GM20431 (cell line): ENCODE results near the gene OTOS.

Source experiments
- in situ Hi-C: fragments of 300-500 bp; cut with MseI, MboI; formaldehyde crosslinking; loops from one replicate; pipeline ENCODE4 v1.15.0; 2020; ENCODE audit warnings: low sequenced_read_pairs; ENCODE audit not compliant: unreplicated experiment

Gene OTOS

DNA sequence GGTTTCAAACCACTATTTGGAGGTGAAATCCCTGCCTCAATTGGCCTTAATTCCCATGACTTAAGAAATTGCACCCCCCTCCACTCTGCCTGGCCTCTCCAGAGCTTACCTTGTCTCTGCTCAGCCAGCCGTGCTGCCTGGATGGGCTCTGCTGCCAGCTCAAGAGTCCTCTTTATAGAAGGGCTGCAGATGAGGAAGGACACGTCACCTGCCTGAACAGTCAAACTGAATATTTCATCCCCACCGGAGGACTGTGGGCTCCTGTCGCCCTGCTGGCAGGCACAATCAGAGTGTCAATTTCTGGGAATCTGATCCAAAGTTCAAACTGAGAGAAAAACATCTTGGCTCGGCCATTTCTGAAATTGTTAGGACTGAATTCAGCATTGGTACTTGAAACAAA is at the start of gene OTOS:
Gene OTOS (minus strand): TSS at position 148 of the 400 bp plus-strand sequence. CDS start 332 bp downstream, outside the sequence.
- in situ Hi-C loops: no loop called here

DNA sequence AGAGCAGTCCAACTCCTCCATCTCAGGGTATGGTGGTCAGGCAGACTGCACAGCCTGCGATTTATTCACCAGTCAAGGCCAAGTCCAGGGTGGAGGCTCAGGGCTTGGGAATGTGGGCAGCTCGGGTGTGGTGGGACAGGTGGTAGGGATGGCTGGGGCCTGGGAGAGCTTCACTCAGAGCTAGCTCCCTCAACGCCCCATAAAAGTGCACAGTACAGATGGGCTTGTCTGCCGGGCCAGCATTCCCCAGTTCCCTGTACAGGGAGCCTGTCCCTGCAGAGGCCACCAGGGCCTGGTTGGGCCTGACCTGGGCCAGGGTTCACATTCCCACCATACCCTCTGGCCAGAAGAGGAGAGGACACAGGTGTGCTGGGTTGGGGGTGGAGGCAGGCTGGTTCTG is 49.2 kb upstream of the OTOS start:
- in situ Hi-C loops: no loop called here

DNA sequence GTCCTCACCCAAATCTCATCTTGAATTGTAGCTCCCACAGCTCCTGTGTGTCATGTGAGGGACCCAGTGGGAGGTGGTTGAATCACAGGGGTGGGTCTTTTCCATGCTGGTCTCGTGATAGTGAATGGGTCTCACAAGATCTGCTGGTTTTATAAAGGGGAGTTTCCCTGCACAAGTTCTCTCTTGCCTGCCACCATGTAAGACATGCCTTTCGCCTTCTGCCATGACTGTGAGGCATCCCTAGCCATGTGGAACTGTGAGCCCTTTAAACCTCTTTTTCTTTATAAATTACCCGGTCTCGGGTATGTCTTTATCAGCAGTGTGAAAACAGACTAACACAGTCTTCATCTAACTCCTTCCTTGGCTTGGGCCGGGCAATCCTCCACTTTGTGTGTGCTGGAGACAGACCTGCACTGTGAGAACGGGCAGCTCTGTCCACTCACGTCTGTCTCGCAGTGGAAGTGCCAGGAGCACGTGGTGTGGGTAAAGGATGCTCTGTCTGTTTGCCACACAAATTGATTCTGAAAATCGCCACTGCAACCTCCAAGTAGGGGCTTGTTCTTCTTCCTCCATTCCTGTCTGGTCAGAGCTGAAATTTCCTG is 47.6 kb upstream of the OTOS start:
- in situ Hi-C loops: no loop called here

DNA sequence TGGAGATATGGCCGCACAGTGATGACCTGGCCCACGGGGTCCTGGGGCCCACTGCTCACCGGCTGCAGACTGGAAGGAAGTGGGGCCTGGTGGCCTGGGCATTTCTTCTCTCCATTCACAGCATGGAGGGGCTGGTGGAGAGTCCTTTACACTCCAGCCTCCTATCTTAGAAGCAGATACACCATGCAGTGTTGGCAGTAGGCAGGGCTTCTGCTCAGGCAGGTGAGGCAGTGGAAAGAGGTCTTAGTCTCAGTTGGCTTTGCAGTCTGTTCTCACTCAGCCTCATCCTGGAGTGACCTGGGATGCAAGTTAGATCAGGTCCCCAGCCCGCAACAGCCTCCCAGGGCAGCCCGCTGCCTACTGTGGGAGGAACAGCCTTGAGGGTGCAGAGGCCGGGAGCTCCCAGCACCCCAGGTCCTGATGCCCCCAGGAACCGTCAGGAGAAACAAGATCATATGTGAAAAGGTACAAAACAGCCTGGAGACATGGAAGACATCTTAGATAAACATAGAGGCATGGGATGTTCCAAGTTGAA is 45.8 kb upstream of the OTOS start:
- in situ Hi-C loops: no loop called here

DNA sequence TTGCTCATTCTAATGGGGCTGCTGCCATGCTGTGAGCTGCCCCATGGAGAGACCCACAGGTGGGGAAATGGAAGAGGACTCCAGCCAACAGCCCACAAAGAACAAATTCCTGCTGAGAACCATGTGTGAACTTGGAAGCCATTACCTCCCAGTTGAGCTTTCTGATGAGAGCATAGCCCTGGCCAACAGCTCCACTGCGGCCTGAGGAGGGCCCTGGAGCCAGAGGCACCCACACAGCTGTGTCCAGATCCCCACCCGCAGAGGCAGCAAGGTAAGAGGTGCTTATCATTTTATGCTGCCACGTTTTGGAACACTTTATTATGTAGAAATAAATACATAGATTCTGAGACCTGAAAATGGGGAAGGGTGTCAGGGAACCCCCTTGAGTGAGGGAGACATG is 44.2 kb upstream of the OTOS start:
- in situ Hi-C loops: no loop called here

DNA sequence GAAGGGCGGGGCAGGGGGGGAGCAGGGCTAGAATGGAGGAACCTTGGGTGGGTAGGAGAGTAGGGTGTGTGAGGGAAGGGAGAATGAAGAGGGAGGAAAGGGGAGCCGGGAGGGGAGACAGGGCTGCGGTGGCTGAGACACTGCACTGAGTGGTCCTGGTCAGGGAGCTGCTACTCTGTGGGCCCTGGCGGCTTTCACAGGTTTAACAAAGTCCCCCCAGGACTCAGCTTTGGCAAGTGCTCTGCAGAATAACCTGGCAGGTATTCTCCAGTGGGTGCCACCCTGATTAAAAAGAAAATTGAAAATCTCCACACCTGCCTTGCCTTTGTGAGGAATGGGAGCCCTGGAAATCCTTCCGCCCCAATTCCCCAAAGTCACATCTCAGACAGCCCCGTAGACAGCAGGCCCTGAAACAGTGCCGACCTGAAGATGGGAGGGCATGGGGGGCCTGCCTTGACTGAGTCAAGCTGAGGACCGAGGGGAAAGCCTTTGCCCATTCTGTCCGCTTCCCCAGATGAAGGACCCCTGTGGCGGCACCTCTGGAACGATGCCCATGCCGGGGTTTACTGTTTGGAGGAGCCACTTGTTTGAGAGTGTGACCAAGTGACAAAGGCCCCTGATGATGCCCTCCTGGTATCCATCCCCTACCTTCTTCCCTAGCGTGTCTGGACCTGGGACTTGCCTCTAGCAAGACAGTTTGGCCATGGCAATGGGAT is 43.6 kb upstream of the OTOS start:
- in situ Hi-C loops: no loop called here

DNA sequence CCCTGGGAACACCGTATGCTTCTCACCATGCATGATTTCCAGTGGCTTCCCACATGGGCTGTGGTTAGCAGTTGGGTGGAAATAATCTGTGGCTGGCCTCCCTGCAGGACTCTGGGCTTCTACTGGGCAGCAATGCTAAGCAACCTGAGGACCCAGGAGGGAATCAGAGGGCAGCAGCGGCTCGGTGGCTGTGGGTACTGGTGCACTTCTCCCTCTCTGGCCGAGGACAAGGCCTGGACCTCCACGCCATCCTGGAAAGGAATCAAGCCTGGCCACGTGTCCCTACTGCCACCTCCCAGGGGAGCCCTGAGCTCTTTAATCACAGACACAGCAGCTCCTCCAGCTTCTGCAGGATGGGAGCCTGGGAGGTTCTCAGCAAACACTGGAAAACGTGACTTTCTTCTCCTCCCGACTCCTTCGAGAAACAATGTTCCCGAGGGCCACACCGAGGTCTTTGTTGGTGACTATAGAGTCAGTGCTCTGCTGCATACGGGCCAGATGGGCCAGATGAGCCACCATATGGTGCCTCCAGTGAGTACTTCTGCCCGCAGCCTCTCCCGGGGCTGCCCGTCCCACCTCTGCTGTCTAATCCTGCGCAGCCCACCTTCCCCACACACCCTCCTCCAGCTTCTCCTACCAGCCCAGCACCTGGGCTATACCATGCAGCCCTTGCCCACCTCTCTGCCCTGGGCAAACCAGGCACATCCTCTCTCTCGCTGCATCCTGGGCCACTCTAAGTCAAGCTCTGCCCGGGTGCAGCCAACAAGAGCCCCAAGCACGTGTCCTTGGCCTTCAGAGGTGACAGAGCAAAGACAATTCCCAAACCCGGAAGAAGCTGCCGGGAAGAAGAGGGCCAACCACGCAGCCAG is 42.8 kb upstream of the OTOS start:
- in situ Hi-C loops: no loop called here

DNA sequence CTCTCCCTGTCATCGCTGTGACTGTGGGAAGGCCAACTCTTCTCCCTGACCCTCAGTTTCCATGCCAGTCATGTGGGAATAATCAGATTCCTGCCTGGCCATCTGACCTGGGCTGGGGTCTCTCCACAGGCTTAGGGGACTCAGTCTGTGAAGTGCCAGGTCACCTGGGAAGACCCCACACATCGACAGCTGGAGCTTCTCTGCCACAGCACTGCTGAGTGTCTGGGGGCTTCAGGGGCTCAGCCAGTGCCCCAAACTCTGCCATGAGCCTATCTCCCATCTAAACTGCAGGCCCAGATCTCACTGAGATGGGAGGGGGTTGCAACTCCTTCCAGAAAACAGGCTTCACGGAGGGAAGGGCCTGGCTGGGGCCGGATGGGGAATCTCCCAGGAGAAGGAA is 42.0 kb upstream of the OTOS start:
- in situ Hi-C loops: no loop called here

DNA sequence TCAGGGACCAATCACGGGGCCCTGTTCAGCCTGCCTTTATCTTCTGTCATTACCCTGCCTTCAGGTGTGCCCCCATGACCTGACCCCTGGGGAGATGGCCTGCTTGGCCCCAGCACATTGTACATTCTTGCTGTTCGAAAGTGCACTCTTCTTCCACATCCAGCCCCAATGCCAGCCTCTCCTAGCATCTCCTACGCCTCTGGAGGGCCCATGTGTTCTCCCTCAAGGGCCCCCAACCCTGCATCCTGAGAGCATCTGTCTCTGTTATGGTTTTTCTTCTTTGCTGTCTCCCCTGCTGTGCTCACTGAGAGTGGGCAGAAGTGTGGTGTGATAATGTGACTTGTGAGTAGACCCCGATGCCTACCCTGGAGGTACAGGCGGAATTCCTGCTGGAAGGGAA is 41.5 kb upstream of the OTOS start:
- in situ Hi-C loops: no loop called here

DNA sequence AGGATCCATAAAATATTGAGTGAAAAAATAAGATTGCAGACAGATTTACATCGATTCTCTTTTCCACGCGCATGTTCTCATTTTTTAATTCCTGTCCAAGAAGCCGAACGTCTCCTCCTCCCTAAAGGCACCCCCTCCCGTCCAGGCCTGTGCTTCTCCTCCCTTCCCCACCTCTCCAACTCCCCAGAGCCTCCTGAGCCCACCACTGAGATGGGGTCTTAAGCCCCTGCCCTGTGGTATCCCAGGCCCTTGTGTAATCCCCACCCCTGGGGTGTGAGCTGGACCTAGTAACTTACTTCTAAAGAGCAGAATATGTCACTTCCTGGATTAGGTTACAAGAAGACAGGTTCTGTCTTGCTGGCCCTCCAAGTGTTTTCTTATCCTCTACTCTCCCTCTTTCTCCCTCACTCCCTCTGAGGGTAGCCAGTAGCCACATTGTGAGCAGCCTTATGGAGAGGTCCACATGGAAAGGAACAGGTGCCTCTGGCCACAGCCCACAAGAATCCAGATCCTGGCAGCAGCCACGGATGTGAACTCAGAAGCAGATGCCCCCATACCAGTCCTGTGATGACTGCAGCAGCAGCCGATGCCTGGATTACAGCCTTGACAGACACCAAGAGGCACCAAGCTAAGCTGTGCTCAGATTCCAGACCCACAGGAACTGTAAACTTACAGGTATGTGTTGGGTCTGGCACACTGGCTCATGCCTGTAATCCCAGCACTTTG is 39.6 kb upstream of the OTOS start:
- in situ Hi-C loops: no loop called here

DNA sequence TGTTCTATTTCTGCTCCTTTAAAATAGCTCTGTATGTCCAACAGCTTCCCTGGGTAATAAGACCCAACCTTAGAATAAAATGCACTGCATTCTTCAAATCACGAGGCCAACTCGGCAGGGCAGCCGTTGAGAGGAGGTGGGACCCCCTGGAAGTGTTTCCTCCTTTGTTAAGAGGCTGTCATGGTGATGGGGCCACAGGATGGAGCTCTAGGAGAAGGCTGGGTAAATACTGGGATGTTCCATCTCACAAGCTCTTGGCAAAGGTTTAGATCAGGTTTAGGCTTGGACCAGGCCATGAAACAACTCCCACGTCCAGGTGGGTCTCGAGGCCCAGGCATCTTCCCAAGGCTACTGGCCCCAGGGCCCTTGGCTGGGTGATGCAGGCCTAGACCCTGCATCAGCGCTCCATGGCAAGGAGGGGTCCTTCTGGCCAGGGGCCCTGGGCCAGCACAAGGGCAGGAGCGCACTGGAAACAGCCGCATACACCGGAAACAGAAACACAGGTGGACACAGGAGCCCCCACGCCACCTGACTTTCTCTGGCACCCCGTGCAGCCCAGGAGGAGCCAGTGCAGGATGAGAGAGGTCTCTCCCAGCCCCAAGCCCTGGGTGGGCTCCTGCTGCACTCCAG is 38.8 kb upstream of the OTOS start:
- in situ Hi-C loops: no loop called here

DNA sequence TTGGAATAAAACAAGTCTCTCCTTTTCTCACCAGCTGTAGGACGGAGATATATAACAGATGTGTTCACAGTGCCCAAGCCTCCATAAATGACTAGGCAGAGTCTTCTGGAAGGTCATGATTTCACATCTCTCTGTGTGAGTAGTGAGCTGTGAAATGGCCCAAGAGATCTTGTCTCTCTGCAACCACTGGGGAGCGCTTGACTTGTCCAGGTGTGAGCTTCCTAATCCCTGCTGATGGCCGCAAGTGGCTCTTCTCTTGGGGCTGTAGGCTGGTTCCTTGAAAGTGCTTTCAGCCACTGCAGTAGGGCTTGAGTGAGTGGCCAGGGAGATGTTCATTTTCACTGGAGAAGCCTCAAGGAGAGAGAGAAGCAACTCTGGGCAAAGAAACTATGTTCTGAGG is 38.1 kb upstream of the OTOS start:
- in situ Hi-C loops: no loop called here

DNA sequence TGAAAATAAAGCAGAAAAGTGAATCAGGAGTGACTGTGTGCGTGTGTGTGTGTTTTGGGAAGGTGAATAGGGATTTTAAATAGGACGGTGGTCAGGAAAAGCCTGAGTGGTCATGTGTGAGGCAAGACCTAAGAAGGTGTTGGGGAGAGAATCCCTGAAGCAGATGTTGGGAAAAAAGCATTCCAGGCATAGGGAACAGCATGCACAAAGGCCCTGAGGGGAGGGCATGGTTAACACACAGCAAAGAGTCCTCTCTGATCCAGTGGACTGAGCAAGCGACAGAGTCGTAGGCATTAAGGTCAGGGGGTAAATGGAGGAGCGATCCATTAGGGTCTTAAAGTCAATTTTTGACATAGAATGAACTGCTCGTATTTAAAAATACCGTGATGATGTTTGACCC is 34.0 kb upstream of the OTOS start:
- in situ Hi-C loops: no loop called here

DNA sequence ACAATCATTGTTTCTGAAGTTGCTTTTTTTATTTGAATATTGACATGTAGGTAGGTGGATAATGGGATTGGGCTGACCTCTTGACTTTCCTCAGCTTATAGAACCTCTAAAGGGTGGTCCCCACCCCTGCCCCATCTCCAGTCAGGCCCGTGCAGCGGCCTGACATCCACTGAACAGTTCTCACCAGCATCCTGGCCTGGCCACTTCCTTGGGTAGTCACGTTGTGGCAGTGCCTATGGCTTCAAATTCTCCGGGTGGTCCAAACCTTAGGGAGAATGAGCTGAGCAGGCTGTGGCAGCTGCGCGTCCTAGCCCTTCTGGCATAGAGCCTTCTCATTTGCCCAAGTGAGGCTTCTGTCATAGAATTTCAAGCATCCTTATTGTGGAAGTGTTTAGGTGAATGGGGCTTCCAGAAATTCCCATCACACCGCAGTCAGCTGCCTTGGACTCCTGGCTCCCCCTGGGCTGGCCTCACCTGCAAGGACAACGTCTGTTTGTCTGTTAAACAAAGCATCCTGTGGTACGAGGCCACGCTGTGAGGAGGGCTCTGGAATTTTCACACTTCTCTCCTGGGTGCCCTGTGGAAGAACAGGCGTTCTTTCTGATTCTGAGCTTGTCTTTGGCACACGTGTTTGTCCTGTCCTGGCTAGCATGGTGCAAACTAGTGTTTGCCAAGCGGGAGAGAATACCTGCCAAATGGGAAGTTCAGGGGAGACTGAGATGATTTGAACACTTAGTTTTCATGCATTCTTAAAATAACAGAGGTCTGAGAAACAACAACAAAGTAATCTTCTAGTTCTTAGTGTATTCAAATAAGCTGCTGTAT is 31.8 kb upstream of the OTOS start:
- in situ Hi-C loops: no loop called here

DNA sequence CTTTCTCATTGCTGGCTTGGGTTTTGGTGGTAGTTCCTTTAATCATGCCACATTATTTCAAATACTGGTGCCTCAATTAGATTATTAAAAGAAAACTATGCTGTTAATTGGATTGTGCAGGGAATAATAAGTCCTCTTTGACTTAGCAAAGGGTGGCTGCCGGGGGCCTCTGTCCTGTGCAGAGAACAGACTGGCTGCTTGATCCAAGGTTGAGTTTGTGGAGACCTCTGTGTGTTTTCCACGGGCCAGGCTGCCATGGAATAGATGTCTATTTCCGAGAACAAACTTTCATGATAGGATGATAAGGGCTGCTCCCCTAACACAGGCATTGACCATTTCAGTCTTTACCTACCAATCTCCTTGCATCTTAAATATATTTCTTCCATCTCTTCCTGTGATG is 30.4 kb upstream of the OTOS start:
- in situ Hi-C loops: no loop called here

DNA sequence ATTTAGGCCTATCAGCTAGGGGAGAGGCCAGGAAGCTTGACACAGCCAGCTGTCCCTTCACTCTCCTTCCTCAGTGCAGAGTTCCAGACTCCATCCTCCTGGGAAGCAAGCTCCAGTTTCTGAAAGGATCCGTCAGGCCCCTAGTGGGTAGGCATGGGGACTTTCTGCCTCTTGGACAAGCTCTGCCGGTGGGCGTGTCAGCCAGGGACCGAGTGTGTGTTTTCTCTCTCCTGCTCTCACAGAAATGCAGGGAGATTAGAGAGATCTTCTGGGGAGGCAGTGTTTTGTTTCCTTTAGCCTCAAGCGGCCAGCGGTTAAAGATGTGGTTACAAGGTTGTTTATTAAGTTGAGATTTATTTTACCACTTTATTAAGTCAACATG is 29.9 kb upstream of the OTOS start:
- in situ Hi-C loops: no loop called here

DNA sequence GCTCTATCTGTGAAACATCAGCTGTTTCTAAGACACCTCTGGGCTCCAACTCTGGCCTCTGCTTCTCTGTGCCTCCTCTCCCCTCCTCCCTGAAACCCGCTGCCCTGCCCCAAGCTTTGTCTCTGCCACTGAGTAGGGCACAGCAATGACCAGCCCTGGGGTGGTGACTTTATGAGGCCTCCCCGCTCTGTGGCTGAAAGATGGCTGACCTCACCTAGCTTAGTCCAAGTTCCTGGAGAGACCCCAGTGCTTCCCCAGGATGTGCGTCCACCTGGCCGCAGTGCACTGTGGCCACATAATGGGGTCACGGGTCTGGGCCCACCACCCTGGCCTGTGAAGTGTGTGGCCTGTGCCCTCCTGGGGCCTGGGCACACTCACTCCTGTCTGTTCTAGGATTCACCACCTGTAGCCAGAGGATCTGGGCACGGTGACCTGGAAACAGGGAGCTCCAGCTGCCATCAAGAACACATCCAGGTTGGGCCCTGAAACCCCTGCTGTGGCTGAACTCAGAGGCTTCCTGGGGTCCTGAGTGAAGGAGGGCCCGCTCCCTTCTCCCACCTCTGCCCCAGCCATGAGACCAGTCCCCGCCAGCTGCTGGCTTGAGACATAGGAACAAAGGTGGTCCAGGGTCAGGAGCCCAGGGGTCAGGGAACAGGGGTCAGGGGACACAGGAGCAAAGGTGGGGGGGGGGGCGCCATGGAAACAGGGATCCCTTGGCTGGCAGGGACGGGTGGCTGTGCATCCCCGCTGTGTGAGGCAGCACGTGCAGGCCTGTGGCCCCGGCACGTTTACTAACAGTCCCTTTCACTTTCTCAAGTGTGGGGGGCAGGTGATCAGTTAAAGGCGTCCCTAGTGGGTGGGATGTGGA is 29.3 kb upstream of the OTOS start:
- in situ Hi-C loops: no loop called here
